WI38 (cell line): ENCODE results near the gene PGA4.
"Not testable (repeated sequence)": the region's sequence is repeated elsewhere in the genome, so short reads cannot be mapped to it uniquely, and the experiment has no call there.

Source experiments
- H3K4me3 ChIP-seq: 2 replicates; pipeline ENCODE4 v1.5.1; 2011; ENCODE audit warnings: low read depth, mild to moderate bottlenecking, control low read depth, low read length

Gene PGA4

GRCh38 chr11:61213711-61214324, 8.3 kb upstream of the PGA4 start:
- H3K4me3 ChIP-seq = not testable (repeated sequence)

GRCh38 chr11:61218306-61218705, 3.8 kb upstream of the PGA4 start:
- H3K4me3 ChIP-seq = not testable (repeated sequence)

DNA sequence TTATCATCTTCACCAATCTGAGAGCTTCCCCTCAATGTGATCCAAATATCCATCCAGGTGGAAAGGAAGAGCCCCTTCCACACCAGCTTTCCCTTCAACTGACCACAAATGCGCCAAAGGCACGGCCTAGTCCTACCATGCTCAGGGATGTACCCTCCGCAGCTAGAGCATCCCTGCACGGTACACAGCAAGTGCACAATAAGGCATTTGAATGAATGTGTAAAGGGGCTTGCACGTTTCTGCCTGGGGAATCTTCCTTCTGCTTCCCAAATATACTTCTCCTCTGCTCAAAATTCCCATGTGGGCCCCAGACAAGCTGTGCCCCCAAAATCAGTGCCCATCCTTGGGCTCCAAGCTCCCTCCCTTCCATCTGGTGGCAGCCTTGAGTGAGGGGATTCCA, 3.1 kb upstream of the PGA4 start:
- H3K4me3 ChIP-seq = not testable (repeated sequence)

- not testable (repeated sequence) for H3K4me3 ChIP-seq
Observed at GRCh38 chr11:61222692-61223091, 545 bp downstream of the PGA4 start.

GRCh38 chr11:61226457-61227137, 4.5 kb downstream of the PGA4 start:
- H3K4me3 ChIP-seq = not testable (repeated sequence)

- H3K4me3 ChIP-seq = not testable (repeated sequence)
Observed at GRCh38 chr11:61229458-61229857, 7.3 kb downstream of the PGA4 start.

GRCh38 chr11:61231033-61231432, 8.9 kb downstream of the PGA4 start:
- H3K4me3 ChIP-seq = not testable (repeated sequence)

DNA sequence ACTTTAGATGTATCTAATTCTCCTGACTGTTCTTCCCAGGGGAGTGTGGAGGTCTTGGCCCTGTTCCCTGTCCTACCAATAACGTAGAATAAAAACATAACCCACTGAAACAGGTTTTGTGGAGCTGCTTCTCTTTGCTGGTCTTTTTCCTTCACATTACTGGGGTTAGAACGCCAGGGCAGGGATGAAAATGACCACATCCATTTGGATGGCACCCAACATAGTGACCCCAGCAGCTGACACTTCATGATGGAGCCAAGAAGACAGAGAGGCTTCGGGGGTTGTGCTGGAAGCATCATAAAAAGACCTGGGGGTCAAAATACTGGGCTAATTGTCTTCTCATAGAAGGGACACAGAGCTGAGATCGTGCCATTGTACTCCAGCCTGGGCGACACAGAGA, 9.4 kb downstream of the PGA4 start:
- H3K4me3 ChIP-seq = not testable (repeated sequence)

- H3K4me3 ChIP-seq = not testable (repeated sequence)
Observed at GRCh38 chr11:61232548-61233145, 10.5 kb downstream of the PGA4 start.

DNA sequence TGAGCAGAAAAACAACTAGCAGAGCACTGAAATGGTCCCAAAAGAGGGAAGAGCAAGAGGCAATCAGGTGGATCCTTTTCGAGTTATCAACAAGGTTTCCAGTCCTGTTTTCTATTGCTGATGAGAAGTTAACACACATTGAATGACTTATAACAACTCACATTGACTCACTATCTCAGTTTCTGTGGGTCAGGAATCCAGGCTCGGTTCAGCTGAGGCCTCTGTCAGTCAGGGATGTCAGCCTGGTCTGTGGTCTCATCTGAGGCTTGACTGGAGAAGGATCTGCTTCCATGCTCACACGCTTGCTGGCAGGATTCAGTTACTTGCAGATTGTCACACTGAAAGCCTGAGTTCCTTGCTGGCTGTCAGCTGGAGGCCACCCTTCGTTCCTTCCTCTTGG, 15.0 kb downstream of the PGA4 start:
- not testable (repeated sequence) for H3K4me3 ChIP-seq

DNA sequence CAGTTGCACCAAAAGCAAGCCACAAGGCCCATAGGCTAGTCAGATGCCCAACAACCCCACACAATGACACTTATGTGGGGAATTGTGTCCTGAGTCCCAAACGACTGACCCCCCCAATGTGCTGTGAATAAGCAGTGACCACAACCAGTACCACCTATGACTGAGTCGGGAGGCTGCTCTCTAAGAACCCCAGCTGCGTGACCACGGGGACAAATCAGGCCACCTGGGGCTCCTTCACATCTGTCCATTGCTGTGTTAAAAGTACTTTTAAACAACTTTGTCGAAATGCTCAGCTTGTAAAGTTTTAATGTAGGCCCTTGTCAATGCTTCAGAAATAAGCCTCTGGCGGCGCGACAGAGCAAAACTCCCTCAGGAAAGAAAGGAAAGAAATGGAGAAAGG, 18.1 kb downstream of the PGA4 start:
- not testable (repeated sequence) for H3K4me3 ChIP-seq

GRCh38 chr11:61240875-61241274, 18.7 kb downstream of the PGA4 start, which contains the start of gene PGA5:
Gene PGA5, plus strand, starts transcription at chr11:61241175. Its CDS starts 52 bp downstream, at chr11:61241227.
- not testable (repeated sequence) for H3K4me3 ChIP-seq

- not testable (repeated sequence) for H3K4me3 ChIP-seq
Observed at GRCh38 chr11:61241526-61241925, 19.4 kb downstream of the PGA4 start.

DNA sequence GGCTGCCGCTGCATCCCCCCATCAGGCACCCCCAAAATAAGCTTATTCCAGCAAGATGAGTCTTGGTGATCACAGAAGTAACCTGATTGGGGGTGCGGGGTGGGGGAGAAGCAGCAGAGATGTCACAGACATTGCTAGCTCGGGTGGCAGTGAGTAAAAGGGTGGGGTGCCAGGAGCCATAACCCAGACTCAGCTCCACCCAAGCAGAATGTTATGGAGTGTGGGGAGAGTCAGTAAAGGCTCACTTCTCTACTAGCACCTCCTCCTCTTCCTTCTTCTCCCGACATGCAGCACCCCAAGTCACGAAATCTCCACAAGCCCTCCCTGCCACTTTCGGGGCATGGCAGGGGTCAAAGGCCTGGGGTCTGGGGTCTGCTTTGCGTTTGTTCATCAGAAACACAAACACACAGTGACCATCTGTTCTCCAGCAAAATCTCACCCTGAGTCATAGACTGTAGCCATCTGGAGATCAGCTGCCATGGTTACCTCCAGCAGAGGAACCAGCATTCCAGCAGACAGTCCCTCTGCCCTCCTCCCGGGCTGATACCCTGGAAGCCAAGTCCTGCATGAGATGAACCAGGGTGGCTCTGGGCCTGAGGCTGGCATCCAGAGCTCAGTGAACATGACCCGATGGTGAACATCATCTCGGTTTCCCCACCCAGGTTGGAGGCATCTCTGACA, 23.3 kb downstream of the PGA4 start:
- not testable (repeated sequence) for H3K4me3 ChIP-seq

- not testable (repeated sequence) for H3K4me3 ChIP-seq
Observed at GRCh38 chr11:61248071-61248470, 25.9 kb downstream of the PGA4 start.

GRCh38 chr11:61249201-61249600, 27.1 kb downstream of the PGA4 start:
- H3K4me3 ChIP-seq = not testable (repeated sequence)

DNA sequence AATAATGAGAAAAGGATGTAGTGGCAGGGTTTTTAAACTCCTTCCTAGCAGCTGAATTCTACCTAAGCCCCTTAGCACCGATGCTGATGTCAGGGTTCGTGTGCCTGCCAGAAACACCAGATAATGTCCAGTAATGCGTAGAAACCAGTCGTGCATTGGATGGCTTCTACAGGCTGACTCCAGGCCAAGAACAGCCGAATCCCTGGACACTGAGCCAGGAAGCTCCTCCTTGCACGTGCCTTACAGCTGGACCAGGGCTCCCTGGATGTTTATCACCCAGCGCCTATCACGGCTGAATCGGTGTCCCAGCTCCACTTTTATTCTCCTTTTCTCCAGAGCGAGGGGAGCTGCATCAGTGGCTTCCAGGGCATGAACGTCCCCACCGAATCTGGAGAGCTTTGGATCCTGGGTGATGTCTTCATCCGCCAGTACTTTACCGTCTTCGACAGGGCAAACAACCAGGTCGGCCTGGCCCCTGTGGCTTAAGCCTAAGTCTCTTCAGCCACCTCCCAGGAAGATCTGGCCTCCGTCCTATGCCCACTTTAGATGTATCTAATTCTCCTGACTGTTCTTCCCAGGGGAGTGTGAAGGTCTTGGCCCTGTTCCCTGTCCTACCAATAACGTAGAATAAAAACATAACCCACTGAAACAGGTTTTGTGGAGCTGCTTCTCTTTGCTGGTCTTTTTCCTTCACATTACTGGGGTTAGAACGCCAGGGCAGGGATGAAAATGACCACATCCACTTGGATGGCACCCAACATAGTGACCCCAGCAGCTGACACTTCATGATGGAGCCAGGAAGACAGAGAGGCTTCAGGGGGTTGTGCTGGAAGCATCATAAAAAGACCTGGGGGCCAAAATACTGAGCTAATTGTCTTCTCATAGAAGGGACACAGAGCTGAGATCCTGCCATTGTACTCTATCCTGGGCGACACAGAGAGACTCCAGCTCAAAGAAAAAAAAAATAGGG, 28.9 kb downstream of the PGA4 start:
- H3K4me3 ChIP-seq = not testable (repeated sequence)

- H3K4me3 ChIP-seq = not testable (repeated sequence)
Observed at GRCh38 chr11:61252332-61252731, 30.2 kb downstream of the PGA4 start.
